Ovary (tissue), 3 donors: ENCODE measurements around the gene SIGLEC11.

Source experiments
- EP300 ChIP-seq: sonication (generic); formaldehyde crosslinking; IDR thresholded peaks from one replicate; pipeline ENCODE4 v1.6.1; 2017; ENCODE audit warnings: antibody characterized with exemption
- POLR2A ChIP-seq: fragments of 450-650 bp; IDR thresholded peaks from one replicate; pipeline ENCODE4 v1.6.1; 2017; ENCODE audit warnings: antibody characterized with exemption, mild to moderate bottlenecking, moderate library complexity
- TF ChIP-seq, protein P1 (sequence below), 3 donors: fragments of 450-650 bp in 2 of 3; fragments of 200-600 bp in 1 of 3; IDR thresholded peaks; one replicate each; pipeline versions ENCODE4 v1.5.1 to v1.8.0; 2016 to 2022; ENCODE audit warnings: antibody characterized with exemption in 3 of 3, mild to moderate bottlenecking in 1 of 3
- donor health status: DM: no; HTN: no; CAD: no.

DNA sequence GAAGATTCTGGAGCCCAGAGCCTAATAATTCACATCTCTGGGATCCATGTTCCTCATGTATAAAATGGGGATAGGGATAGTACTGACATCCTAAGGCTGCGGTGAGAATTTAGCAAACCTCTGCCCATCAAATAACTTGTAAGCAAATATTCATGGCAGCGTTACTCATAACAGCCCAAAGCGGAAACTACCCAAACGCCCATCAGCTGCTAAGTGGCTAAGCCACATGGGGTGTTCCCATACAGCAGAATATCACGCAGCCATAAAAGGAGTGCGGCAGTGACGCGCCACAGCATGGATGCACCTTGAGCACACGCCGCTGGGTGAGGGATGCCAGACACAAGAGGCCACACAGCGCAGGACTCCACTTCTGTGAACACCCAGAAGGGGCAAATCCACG, 44.5 kb upstream of the SIGLEC11 start:
- TF ChIP-seq, protein P1, sequence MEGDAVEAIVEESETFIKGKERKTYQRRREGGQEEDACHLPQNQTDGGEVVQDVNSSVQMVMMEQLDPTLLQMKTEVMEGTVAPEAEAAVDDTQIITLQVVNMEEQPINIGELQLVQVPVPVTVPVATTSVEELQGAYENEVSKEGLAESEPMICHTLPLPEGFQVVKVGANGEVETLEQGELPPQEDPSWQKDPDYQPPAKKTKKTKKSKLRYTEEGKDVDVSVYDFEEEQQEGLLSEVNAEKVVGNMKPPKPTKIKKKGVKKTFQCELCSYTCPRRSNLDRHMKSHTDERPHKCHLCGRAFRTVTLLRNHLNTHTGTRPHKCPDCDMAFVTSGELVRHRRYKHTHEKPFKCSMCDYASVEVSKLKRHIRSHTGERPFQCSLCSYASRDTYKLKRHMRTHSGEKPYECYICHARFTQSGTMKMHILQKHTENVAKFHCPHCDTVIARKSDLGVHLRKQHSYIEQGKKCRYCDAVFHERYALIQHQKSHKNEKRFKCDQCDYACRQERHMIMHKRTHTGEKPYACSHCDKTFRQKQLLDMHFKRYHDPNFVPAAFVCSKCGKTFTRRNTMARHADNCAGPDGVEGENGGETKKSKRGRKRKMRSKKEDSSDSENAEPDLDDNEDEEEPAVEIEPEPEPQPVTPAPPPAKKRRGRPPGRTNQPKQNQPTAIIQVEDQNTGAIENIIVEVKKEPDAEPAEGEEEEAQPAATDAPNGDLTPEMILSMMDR (IDR thresholded peaks at IDR 0.05), result no peak
- TF ChIP-seq POLR2A, result no peak
- no peak for TF ChIP-seq EP300
